Stimulated activated CD4-positive, alpha-beta T cell treated with anti-CD3 and anti-CD28 coated beads, Interleukin-12 subunit alpha, Interleukin-12 subunit beta, amount 100 ng/mL, for 48 hours (primary cell): Measurements from ENCODE around the gene PFKL.
"Not testable (repeated sequence)": the region's sequence is repeated elsewhere in the genome, so short reads cannot be mapped to it uniquely, and the experiment has no call there.

Experiments
- DNase-seq, 3 donors: peaks; one replicate each; pipeline ENCODE4 v3.0.0-alpha.2; 2020; ENCODE audit warnings: low read depth in 2 of 3, low spot score in 1 of 3

PFKL gene

DNA sequence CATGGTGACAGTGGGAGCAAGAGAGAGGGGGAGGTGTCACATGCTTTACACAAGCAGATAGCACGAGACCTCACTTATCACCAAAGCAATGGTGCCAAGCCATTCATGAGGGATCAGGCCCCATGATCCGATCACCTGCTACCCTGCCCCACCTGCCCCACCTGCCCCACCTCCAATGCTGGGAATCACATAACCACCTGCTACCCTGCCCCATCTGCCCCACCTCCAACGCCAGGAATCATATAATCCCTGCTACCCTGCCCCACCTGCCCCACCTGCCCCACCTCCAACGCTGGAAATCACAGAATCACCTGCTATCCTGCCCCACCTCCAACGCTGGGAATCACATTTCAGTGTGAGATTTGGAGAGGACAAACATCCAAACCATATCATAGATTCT lies 24.8 kb upstream of the PFKL start:
- DNase-seq = no peak

GRCh38 chr21:44279354-44280260 lies 20.2 kb upstream of the PFKL start:
- no peak for DNase-seq

DNA sequence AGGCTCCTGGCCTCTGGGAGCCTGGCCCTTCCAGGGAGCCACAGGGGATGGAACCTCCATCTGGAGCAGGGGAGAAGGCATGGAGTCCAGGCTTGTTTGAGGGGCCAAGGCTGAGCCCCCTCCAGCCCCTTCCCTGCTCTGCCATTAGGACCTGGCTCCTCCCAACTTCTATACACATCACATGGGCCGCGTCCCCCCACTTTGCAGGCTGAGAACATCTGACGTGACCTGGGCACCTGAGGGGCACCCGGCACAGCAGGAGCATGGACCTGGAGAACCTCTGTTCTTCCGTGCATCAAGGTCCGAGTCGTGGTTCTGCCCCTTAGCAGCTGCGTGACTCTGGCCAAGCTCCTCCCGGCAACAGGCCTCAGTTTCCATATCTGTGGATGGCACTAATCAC lies 18.1 kb upstream of the PFKL start:
- DNase-seq = no peak

GRCh38 chr21:44282370-44282769 lies 17.5 kb upstream of the PFKL start:
- DNase-seq = no peak

GRCh38 chr21:44283211-44283785 lies 16.6 kb upstream of the PFKL start:
- not testable (repeated sequence) for DNase-seq

GRCh38 chr21:44283948-44284347 lies 15.9 kb upstream of the PFKL start:
- no peak for DNase-seq

GRCh38 chr21:44285138-44285992 lies 14.5 kb upstream of the PFKL start, which contains the start of gene AIRE:
AIRE (plus strand) TSS chr21:44285876; CDS start chr21:44286007, 131 bp downstream.
- no peak for DNase-seq

DNA sequence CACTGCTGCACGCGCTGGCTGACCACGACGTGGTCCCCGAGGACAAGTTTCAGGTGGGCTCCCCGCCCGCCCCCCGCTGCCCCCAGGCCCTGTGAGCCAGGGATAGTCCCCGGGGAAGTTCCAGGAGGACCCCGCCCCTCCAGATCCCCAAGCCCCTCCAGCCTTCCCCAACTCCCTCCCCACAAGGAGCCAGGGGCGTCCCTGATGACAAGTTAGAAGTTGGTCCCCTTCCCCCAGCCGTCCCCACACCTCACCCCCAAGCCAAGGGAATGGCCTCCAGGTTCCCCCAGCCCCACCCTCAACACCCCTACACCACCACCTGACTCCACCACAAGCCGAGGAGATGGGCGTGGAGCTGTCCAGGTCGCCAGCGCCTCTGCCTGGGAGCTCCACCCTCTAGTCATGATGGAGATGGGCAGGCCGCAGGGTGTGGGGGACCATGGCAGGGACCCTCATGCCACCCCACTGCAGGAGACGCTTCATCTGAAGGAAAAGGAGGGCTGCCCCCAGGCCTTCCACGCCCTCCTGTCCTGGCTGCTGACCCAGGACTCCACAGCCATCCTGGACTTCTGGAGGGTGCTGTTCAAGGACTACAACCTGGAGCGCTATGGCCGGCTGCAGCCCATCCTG lies 13.7 kb upstream of the PFKL start:
- DNase-seq = no peak

GRCh38 chr21:44286716-44287632 lies 12.9 kb upstream of the PFKL start:
- DNase-seq = no peak

GRCh38 chr21:44288251-44289110 lies 11.4 kb upstream of the PFKL start:
- DNase-seq = no peak

GRCh38 chr21:44289381-44290010 lies 10.4 kb upstream of the PFKL start:
- DNase-seq = no peak

- no peak for DNase-seq
These were observed 9.4 kb upstream of the PFKL start for GRCh38 chr21:44290327-44291077.

DNA sequence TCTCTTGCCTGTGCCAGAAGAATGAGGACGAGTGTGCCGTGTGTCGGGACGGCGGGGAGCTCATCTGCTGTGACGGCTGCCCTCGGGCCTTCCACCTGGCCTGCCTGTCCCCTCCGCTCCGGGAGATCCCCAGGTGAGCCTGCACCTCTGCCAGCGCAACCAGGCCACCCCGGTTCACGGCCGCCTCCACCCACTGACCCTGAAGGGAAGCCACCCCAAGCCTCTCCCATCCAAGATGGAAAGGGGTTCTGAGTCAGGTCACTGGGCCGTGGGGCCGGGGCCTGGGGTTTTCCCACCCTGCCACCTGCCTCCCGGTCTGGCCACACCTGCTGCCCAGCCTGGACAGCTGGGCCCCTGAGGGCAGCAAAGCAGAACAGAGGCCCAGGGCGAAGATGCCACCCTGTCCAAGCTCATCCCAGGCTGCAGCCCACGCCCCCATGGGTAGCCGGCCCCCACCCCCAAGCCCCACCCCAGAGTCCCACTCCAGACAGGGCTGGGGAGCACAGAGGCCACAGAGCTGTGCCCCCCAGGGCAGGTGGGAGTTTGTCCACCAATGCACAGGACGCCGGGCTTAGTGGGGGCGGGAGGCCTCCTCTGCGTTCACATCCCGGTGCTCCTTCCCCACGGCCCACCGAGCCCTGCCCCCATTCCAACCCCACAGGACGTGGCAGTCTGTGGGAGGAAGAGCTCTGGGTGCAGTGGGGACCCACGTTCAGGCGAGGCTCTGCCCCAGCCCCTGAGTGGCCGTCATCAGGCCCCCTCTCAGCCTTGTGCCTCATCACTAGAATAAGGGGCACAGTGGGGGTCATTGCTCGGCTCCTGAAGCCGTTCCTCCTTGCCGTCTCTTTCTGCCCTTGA lies 8.5 kb upstream of the PFKL start:
- DNase-seq = no peak

DNA sequence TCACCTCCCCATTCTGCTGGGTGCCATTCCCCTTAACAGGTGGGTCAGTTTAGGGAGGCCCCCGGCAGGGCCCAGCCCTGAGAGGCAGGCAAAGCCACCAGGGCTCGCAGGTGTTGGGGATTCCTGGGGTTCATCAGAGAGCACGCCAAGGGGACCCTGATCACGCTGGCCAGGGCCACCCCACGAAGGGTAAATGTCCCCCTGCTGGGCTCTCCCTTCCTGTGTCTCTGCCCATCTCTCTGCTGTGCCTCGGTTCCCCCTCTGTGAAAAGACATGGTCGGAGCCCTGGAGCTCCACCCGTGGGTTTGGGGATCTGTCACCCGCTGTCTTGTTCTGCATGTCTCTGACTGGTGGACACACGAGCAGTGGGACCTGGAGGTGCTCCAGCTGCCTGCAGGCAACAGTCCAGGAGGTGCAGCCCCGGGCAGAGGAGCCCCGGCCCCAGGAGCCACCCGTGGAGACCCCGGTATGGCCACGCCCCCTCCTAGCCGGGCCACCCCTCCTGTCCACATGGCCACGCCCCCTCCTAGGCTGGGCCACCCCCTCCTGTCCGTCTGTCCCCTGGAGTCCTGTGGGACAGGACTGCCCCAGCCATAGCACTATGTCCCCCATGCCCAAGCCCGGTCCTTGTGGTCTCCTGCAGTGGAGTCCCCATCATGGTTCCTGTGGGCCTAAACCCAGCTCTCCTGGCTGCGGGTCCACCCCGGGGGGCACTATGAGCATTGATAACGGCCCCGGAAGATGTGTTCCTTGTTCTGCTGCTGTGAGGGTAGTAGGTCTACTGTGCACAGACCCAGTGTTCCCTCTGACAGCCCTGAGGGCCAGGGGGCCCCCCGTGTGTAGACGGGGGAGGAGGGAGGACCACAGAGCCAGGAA lies 7.7 kb upstream of the PFKL start:
- DNase-seq = no peak

DNA sequence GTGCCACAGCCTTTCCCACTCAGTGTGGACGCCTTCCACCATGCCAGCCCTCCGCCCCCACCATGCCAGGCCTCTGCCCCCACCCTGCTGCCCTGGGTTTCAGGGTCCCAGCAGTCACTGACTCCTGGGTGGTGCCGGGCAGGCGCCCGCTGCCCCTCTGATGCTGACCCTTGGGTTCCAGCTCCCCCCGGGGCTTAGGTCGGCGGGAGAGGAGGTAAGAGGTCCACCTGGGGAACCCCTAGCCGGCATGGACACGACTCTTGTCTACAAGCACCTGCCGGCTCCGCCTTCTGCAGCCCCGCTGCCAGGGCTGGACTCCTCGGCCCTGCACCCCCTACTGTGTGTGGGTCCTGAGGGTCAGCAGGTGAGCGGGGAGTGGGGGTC lies 7.0 kb upstream of the PFKL start:
- no peak for DNase-seq

DNA sequence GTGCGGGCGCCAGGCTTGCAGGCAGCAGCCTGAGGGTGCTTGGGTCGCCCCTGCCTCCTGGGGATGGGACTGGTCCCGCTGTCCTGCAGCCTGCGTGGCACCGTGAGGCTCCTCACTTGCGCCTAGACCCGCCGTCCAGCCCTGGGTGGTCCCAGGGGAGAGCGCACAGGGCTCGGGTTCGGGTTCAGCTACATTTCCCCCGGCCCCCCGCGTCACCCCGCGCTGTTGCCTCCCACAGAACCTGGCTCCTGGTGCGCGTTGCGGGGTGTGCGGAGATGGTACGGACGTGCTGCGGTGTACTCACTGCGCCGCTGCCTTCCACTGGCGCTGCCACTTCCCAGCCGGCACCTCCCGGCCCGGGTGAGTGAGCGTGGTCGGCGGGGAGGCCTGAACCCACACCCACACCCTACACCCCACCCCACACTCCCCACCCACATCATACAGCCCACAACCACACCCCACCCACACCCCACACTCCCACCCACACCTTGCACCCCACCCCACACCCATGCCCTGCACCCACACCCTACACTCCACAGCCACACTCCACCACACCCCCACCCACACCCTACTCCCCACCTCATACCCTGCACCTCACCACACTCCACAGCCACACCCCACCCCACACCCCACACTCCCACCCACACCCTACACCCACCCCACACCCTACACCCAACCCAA lies 6.2 kb upstream of the PFKL start:
- no peak for DNase-seq
